T follicular helper cell (primary cell): Measurements from ENCODE around the gene COL21A1.
"Not testable (repeated sequence)": the region's sequence is repeated elsewhere in the genome, so short reads cannot be mapped to it uniquely, and the experiment has no call there.

ENCODE experiments used
- DNase-seq: peaks from one replicate; pipeline ENCODE4 v3.0.0-alpha.2; 2020; ENCODE audit warnings: low read depth
- total RNA-seq, 2 experiments: gene quantifications; one replicate each; lab custom pipeline; 2026; lab: John Stamatoyannopoulos, UW

Gene COL21A1
- total RNA-seq: 0 reads per million in 2 experiments

- DNase-seq: no peak
Observed at GRCh38 chr6:56246881-56247653, at the start of gene COL21A1. Gene COL21A1 (minus strand): TSS chr6:56247580. CDS start chr6:56182618, 64,962 bp downstream.

GRCh38 chr6:56293781-56294180, 46.4 kb upstream of the COL21A1 start:
- DNase-seq: no peak

GRCh38 chr6:56292505-56293181, 45.3 kb upstream of the COL21A1 start:
- no peak for DNase-seq

GRCh38 chr6:56291302-56291917, 44.0 kb upstream of the COL21A1 start:
- DNase-seq: no peak

GRCh38 chr6:56289721-56290120, 42.3 kb upstream of the COL21A1 start:
- DNase-seq: no peak

GRCh38 chr6:56288347-56288746, 41.0 kb upstream of the COL21A1 start:
- DNase-seq: no peak

- no peak for DNase-seq
Observed at GRCh38 chr6:56282391-56282790, 35.0 kb upstream of the COL21A1 start.

GRCh38 chr6:56280126-56280525, 32.7 kb upstream of the COL21A1 start:
- DNase-seq: no peak

GRCh38 chr6:56279331-56280080, 32.1 kb upstream of the COL21A1 start:
- DNase-seq: no peak

GRCh38 chr6:56278171-56278591, 30.8 kb upstream of the COL21A1 start:
- DNase-seq: no peak

GRCh38 chr6:56270812-56271441, 23.5 kb upstream of the COL21A1 start:
- no peak for DNase-seq

- DNase-seq: no peak
Observed at GRCh38 chr6:56268266-56268665, 20.9 kb upstream of the COL21A1 start.

- no peak for DNase-seq
Observed at GRCh38 chr6:56266011-56266410, 18.6 kb upstream of the COL21A1 start.

GRCh38 chr6:56263596-56264315, 16.4 kb upstream of the COL21A1 start:
- DNase-seq: no peak

- not testable (repeated sequence) for DNase-seq
Observed at GRCh38 chr6:56260593-56260992, 13.2 kb upstream of the COL21A1 start.

GRCh38 chr6:56259234-56260077, 12.1 kb upstream of the COL21A1 start:
- no peak for DNase-seq

- DNase-seq: no peak
Observed at GRCh38 chr6:56255349-56255748, 8.0 kb upstream of the COL21A1 start.

GRCh38 chr6:56250266-56250665, 2.9 kb upstream of the COL21A1 start:
- no peak for DNase-seq

GRCh38 chr6:56247654-56248122, 308 bp upstream of the COL21A1 start:
- DNase-seq: no peak

GRCh38 chr6:56246541-56246880, 869 bp downstream of the COL21A1 start:
- no peak for DNase-seq
